Activated CD4-positive, alpha-beta memory T cell treated with anti-CD3 and anti-CD28 coated beads, Interleukin-2, amount 10 ng/mL, durations not matched to agents 7 days and 5 days (primary cell): ENCODE results near the gene TEX2. TPM values are rescaled to one million over a fixed set of nuclear protein-coding genes. Genes with fewer than 3 reads are reported as not detected.
"Not testable (repeated sequence)": the region's sequence is repeated elsewhere in the genome, so short reads cannot be mapped to it uniquely, and the experiment has no call there.

Source experiments
- CTCF ChIA-PET: fragments of 350-600 bp; sonication (Branson Sonifier 250); formaldehyde crosslinking; loops from one replicate; lab custom pipeline; 2021; ENCODE audit warnings: antibody characterized with exemption, inconsistent platforms; lab: Charles Lee
- POLR2A ChIA-PET: fragments of 350-600 bp; sonication (Branson Sonifier 250); formaldehyde crosslinking; loops from one replicate; lab custom pipeline; 2021; ENCODE audit warnings: antibody characterized with exemption; lab: Charles Lee
- DNase-seq: peaks from one replicate; pipeline ENCODE4 v3.0.0-alpha.2; 2020
- H3K27ac Mint-ChIP-seq: one replicate; pipeline ENCODE4 v1.8.0; 2021; ENCODE audit warnings: mild to moderate bottlenecking, mixed read lengths
- H3K27me3 Mint-ChIP-seq: one replicate; pipeline ENCODE4 v1.8.0; 2021; ENCODE audit warnings: mixed read lengths
- H3K36me3 Mint-ChIP-seq: one replicate; pipeline ENCODE4 v1.8.0; 2021; ENCODE audit warnings: low read depth, mixed read lengths
- H3K4me1 Mint-ChIP-seq: one replicate; pipeline ENCODE4 v1.8.0; 2021; ENCODE audit warnings: mixed read lengths
- H3K4me3 Mint-ChIP-seq: one replicate; pipeline ENCODE4 v1.8.0; 2021; ENCODE audit warnings: mild to moderate bottlenecking, mixed read lengths
- H3K9me3 Mint-ChIP-seq: one replicate; pipeline ENCODE4 v1.8.0; 2021; ENCODE audit warnings: mixed read lengths
- total RNA-seq, 2 experiments: library from RNA; stranded (reverse); gene quantifications; one replicate each; pipeline ENCODE4 v1.2.3, GENCODE V29; 2021

Gene TEX2
- total RNA-seq, 2 experiments from 2014 or later = 10.5 to 12.4 TPM

DNA sequence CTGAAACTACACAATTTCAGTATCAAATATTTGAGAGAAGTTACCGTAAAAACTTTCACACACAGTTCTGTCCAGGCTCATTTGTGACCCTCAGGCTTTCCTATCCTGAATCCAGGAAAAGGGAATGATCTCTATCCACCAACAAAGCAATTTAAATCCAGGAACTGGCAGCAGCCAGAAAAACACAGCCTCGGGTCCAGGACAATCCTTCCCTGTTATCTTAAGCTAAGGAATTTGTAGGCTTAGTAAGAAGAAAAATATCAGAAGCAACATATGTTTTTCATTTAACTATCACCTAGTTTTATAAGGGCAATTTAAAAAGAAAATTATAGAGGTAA is 47.1 kb downstream of the TEX2 start:
- ChIA-PET POLR2A (interaction anchor here (1.2 kb wide), 1 partner anchor 71 kb away, joined by 3 read pairs; no protein-coding TSS in a partner anchor), CTCF (no interaction called here)
- no peaks in the 10 kb centered on the region for H3K27me3 Mint-ChIP-seq
- no peak for DNase-seq
- peaks cover 14% of the 10 kb centered on the region for H3K36me3 Mint-ChIP-seq
- no peak overlapping the region for H3K27ac Mint-ChIP-seq
- H3K4me1 Mint-ChIP-seq = peaks cover 12% of the 10 kb centered on the region
- no peak overlapping the region for H3K4me3 Mint-ChIP-seq
- no peaks in the 10 kb centered on the region for H3K9me3 Mint-ChIP-seq

DNA sequence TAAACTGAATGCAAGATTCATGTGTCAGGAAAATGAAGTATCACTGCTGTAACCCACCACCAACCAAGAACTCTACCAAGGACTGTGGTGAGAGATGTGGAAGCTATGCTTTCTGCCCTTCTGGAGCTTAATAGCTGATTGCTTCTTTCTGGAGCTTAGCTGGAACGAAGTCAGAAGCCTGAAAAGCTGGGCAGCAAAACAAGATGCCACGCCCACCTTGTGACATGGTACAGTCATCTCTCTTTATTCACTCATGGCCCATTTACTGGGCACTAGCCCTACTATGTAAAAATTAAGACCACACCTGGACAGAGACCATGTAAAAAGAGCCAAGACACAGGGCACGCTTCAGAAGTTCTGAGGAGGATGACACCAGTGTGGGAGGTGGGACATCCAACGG is 48.1 kb downstream of the TEX2 start:
- peaks cover 14% of the 10 kb centered on the region for H3K36me3 Mint-ChIP-seq
- no peaks in the 10 kb centered on the region for H3K9me3 Mint-ChIP-seq
- H3K27ac Mint-ChIP-seq = no peak overlapping the region
- ChIA-PET POLR2A (interaction anchor here (1.2 kb wide), 1 partner anchor 70 kb away, joined by 3 read pairs; no protein-coding TSS in a partner anchor), CTCF (no interaction called here)
- no peaks in the 10 kb centered on the region for H3K27me3 Mint-ChIP-seq
- peaks cover 12% of the 10 kb centered on the region for H3K4me1 Mint-ChIP-seq
- no peak overlapping the region for H3K4me3 Mint-ChIP-seq
- DNase-seq = no peak

DNA sequence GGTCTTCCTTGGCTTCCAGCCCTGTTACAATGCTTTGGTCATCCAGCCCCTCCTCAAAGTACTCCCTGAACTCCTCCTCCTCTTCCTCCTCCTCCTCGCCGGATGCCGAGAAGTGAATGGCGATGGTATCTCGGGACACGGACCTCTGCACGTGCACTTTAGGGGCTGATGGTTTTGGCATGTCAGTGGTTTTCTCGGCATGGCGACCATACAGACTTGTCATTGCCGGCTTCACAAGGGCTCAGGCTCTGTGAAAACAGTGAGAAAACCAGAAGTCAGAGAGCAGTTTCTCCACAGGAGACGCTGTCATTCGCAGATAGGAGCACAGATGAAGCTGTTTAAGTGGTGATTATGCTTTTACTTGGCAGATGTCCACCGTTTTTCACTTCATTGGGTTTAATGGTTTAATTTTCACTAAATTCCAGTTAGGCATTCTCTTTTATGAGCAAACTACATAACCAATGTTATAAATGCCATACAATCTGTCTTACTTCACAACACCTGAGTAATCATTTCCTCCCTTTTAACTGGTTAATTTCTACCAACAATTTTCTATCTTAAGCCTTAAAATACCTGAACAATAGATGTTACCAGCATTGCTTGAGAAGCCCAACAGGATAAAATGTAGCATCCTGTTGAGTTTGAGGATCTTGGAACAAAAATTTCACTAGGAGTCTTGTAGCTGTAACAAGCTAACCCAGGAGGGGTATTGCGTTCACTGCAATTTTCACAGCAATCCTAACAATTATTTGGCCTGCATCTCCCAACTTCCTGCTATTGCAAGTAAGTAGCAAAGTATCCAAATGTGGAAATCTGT is 48.9 kb downstream of the TEX2 start:
- H3K27me3 Mint-ChIP-seq = no peaks in the 10 kb centered on the region
- peaks cover 14% of the 10 kb centered on the region for H3K36me3 Mint-ChIP-seq
- ChIA-PET POLR2A (no interaction called here), CTCF (no interaction called here)
- H3K27ac Mint-ChIP-seq = no peak overlapping the region
- peaks cover 12% of the 10 kb centered on the region for H3K4me1 Mint-ChIP-seq
- H3K9me3 Mint-ChIP-seq = no peaks in the 10 kb centered on the region
- H3K4me3 Mint-ChIP-seq = no peak overlapping the region
- DNase-seq = no peak

- Mint-ChIP-seq H3K9me3 (no peaks in the 10 kb centered on the region), H3K27ac (no peak overlapping the region), H3K36me3 (peaks cover 14% of the 10 kb centered on the region), H3K4me3 (no peak overlapping the region), H3K27me3 (no peaks in the 10 kb centered on the region), H3K4me1 (peaks cover 3% of the 10 kb centered on the region)
- POLR2A ChIA-PET = no interaction called here
- DNase-seq = no peak
- CTCF ChIA-PET = no interaction called here
These were observed 50.9 kb downstream of the TEX2 start for GRCh38 chr17:64212122-64212521.

DNA sequence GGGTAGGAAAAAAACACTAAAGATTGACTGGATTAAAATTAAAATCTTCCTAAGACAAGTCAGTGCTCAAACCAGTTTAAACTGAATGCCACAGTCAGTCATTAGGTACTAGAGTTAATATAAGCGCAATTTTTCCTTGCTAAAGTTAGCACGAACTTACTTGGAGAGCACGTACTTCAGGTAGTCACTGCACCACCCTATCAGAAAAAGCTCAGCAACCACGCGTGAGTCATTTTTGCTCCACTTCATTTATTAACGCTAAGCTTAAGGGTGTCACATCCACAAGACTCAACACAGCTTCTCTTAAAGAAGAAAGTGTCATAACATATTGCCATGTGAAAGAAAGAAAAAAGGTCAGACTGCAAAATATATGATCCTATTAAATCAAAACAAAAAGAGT is 53.1 kb downstream of the TEX2 start:
- ChIA-PET POLR2A (interaction anchor here (0.6 kb wide), 1 partner anchor 64 kb away, joined by 3 read pairs; no protein-coding TSS in a partner anchor), CTCF (no interaction called here)

DNA sequence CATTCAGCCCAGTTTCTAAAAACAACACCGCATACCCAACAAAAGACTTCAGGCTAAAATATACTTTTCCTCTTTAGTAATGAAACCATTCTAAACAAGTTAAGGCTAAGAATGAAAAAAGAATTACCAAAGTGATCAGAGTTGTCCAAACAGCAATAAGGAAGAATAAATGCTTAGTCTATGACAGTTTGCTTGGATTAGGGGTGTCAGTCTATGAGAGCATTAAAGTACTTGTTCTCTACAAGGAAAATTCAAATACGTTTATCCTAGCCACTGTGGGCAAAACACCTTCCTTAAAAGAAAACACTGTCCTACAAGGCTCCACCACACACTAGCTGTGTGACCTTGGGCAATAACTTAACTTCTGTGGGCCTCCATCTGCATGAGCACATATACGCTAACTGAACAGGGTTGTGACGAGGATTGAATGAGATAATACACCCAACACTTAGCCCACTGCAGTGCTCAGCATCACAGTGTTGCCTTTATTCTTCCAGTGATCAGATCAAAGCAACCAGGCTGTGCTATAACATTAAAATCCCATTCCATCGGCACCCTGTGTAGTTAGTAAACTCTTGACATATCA is 53.6 kb downstream of the TEX2 start:
- no peak for DNase-seq
- Mint-ChIP-seq H3K27me3 (no peaks in the 10 kb centered on the region), H3K36me3 (peaks cover 14% of the 10 kb centered on the region), H3K9me3 (no peaks in the 10 kb centered on the region), H3K27ac (no peak overlapping the region), H3K4me1 (peaks cover 3% of the 10 kb centered on the region), H3K4me3 (no peak overlapping the region)
- POLR2A ChIA-PET = no interaction called here
- CTCF ChIA-PET = no interaction called here

More for the DNA sequence above, 53.1 kb downstream of the TEX2 start:
- Mint-ChIP-seq H3K36me3 (peaks cover 14% of the 10 kb centered on the region), H3K4me3 (no peak overlapping the region), H3K9me3 (no peaks in the 10 kb centered on the region), H3K4me1 (peaks cover 3% of the 10 kb centered on the region), H3K27ac (no peak overlapping the region), H3K27me3 (no peaks in the 10 kb centered on the region)
- no peak for DNase-seq

- CTCF ChIA-PET, POLR2A ChIA-PET: not testable (repeated sequence)
These were observed 54.4 kb downstream of the TEX2 start for GRCh38 chr17:64208656-64209055.

DNA sequence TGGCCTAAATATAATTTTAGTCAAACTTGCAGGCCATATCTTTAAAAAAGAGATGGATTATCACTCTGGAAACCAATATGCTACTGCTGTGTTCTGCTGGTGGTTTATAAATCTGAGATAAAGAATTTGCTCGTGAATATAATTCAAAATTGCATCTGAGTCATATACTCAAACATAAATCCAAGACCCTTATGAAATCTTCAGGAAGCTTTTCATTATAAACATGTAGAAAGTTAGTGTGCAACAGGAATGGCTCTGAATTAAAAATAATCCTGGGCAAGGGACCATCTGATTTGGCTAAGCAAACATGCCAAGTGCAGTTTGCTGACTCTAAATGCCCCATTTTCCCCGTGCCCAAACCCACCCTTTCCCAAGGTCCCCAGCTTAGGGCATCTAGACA is 57.3 kb downstream of the TEX2 start:
- no peaks in the 10 kb centered on the region for H3K9me3 Mint-ChIP-seq
- POLR2A ChIA-PET = no interaction called here
- H3K27ac Mint-ChIP-seq = no peak overlapping the region
- H3K27me3 Mint-ChIP-seq = no peaks in the 10 kb centered on the region
- H3K36me3 Mint-ChIP-seq = no peaks in the 10 kb centered on the region
- peaks cover 6% of the 10 kb centered on the region for H3K4me1 Mint-ChIP-seq
- DNase-seq = no peak
- CTCF ChIA-PET = interaction anchor here (0.6 kb wide), 1 partner anchor 286 kb away, joined by 3 read pairs; no protein-coding TSS in a partner anchor
- H3K4me3 Mint-ChIP-seq = no peak overlapping the region

More at GRCh38 chr17:64208656-64209055, 54.4 kb downstream of the TEX2 start:
- H3K4me1 Mint-ChIP-seq, H3K4me3 Mint-ChIP-seq, H3K9me3 Mint-ChIP-seq, DNase-seq, H3K27me3 Mint-ChIP-seq, H3K27ac Mint-ChIP-seq: not testable (repeated sequence)
- H3K36me3 Mint-ChIP-seq = peaks cover 14% of the 10 kb centered on the region

GRCh38 chr17:64203630-64204029 is 59.4 kb downstream of the TEX2 start:
- no peaks in the 10 kb centered on the region for H3K36me3 Mint-ChIP-seq
- ChIA-PET CTCF (no interaction called here), POLR2A (no interaction called here)
- no peak overlapping the region for H3K4me3 Mint-ChIP-seq
- H3K4me1 Mint-ChIP-seq = peaks cover 13% of the 10 kb centered on the region
- no peaks in the 10 kb centered on the region for H3K27me3 Mint-ChIP-seq
- no peak for DNase-seq
- H3K27ac Mint-ChIP-seq = no peak overlapping the region
- no peaks in the 10 kb centered on the region for H3K9me3 Mint-ChIP-seq

DNA sequence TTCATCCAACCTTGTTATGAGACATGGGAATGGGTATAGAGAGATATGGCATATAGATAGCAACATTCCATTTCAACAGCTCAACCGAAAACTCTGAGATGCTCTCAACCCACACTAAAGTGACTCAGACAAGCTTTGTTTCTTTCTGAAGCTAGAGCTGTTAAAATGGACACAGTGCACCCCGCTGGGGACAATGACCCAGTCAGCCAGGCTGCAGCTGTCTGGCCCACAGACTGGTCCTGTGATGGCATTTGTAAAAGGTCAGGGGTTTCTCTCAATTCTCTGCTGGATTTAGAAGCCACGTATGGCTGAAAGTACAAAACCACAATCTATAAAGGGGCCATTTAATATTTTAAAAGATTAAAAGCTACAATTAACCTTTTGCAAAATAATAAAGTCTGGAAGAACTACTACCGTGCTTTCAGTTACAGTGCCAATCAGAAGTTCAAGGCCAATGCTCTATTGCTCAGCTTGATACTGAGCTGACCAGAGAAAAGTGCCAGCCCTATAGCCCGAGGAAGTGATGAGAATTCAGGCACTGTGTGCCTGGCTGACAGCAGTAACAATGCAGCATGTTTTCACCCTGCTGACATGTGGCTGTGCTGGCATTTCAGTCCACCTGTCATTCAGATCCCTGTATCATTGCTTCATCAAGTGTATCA is 60.2 kb downstream of the TEX2 start:
- peaks cover 13% of the 10 kb centered on the region for H3K4me1 Mint-ChIP-seq
- no peaks in the 10 kb centered on the region for H3K36me3 Mint-ChIP-seq
- H3K9me3 Mint-ChIP-seq = peaks cover 2% of the 10 kb centered on the region
- POLR2A ChIA-PET = interaction anchor here (1.1 kb wide), 1 partner anchor 28 kb away, joined by 3 read pairs; no protein-coding TSS in a partner anchor
- H3K27ac Mint-ChIP-seq = no peak overlapping the region
- CTCF ChIA-PET = interaction anchor here (1.2 to 1.4 kb wide), 2 partner anchors 9 to 79 kb away, joined by 3 to 4 read pairs; no protein-coding TSS in a partner anchor
- no peaks in the 10 kb centered on the region for H3K27me3 Mint-ChIP-seq
- H3K4me3 Mint-ChIP-seq = no peak overlapping the region
- DNase-seq = no peak

- CTCF ChIA-PET = interaction anchor here (0.8 kb wide), 1 partner anchor 9 kb away, joined by 3 read pairs; no protein-coding TSS in a partner anchor
- Mint-ChIP-seq H3K4me1 (peaks cover 19% of the 10 kb centered on the region), H3K36me3 (peaks cover 6% of the 10 kb centered on the region), H3K27me3 (no peaks in the 10 kb centered on the region), H3K4me3 (no peak overlapping the region), H3K27ac (no peak overlapping the region), H3K9me3 (peaks cover 2% of the 10 kb centered on the region)
- DNase-seq = no peak
- POLR2A ChIA-PET = interaction anchor here (1.8 kb wide), 1 partner anchor 55 kb away, joined by 7 read pairs; no protein-coding TSS in a partner anchor
These were observed 62.7 kb downstream of the TEX2 start for GRCh38 chr17:64200080-64201032.

GRCh38 chr17:64198331-64199090 is 64.5 kb downstream of the TEX2 start:
- POLR2A ChIA-PET = no interaction called here
- peaks cover 19% of the 10 kb centered on the region for H3K4me1 Mint-ChIP-seq
- CTCF ChIA-PET = no interaction called here
- H3K4me3 Mint-ChIP-seq = no peak overlapping the region
- peaks cover 6% of the 10 kb centered on the region for H3K36me3 Mint-ChIP-seq
- H3K27me3 Mint-ChIP-seq = no peaks in the 10 kb centered on the region
- DNase-seq = no peak
- peaks cover 2% of the 10 kb centered on the region for H3K9me3 Mint-ChIP-seq
- H3K27ac Mint-ChIP-seq = no peak overlapping the region
